Measurements from ENCODE around the gene RABGAP1L. TPM values are rescaled to one million over a fixed set of nuclear protein-coding genes. Genes with fewer than 3 reads are reported as not detected.

The RABGAP1L gene
- total and polyA plus RNA-seq, 10 of the 15 experiments (the other 5 are each of a cell fraction or from before 2014, with no cell fraction given) = 5.8 to 194 (median 113) TPM

GRCh38 chr1:174232761-174233160, 73.4 kb downstream of the RABGAP1L start:
- intact Hi-C loops (cut with micrococcal nuclease; ENCODE audit: unreplicated experiment) (no loop called here), in situ Hi-C loops (cut with MboI) (no loop called here)
- H3K9me3 ChIP-seq (replicated peaks; ENCODE audit: control insufficient read depth, insufficient read depth, low read length) = peaks cover 1% of the 10 kb centered on the region
- no peak overlapping the region for H3K4me2 ChIP-seq (ENCODE audit: control insufficient read depth, insufficient read depth)
- H3K27me3 ChIP-seq (replicated peaks in 1 of 2; ENCODE audit: control insufficient read depth in 2 of 2, insufficient read depth in 2 of 2, low read length in 1 of 2) = no peaks in the 10 kb centered on the region
- H3K9ac ChIP-seq (ENCODE audit: control insufficient read depth, insufficient read depth, low read length) = no peak overlapping the region
- H3K27ac ChIP-seq (ENCODE audit: control insufficient read depth, insufficient read depth) = no peak overlapping the region
- H4K20me1 ChIP-seq (ENCODE audit: control insufficient read depth, insufficient read depth) = no peaks in the 10 kb centered on the region
- POLR2A ChIA-PET = no interaction called here
- FAIRE-seq (no peak), ATAC-seq (no peak), DNase-seq (ENCODE audit: low read depth, low spot score) (no peak)
- CTCF ChIA-PET = no interaction called here
- no peak overlapping the region for H2AFZ ChIP-seq (ENCODE audit: control insufficient read depth, low read depth, low read length)
- peaks cover 6% of the 10 kb centered on the region; the same call in 1 of the 2 replicates for H3K79me2 ChIP-seq (ENCODE audit: control insufficient read depth, insufficient read depth, low read length)
- no peaks in the 10 kb centered on the region for H3K4me1 ChIP-seq (ENCODE audit: control insufficient read depth, insufficient read depth, low read length)
- H3K4me3 ChIP-seq = no peak overlapping the region
- no TSS peak for BruUV-seq (replicated peaks)
- RAD21 ChIA-PET (ENCODE audit: unreplicated experiment) = no interaction called here
- H3K36me3 ChIP-seq (ENCODE audit: control insufficient read depth in 2 of 2, insufficient read depth in 2 of 2, low read length in 1 of 2) = peaks cover 0 to 15% of the 10 kb centered on the region in 2 experiments; a peak in 2 of 4 replicates
- SMC1A ChIA-PET (ENCODE audit: uncharacterized antibody, unreplicated experiment) = interaction anchor here (1.4 kb wide), 1 partner anchor 11 kb away, joined by 5 read pairs; no protein-coding TSS in a partner anchor
- 97% methylated on average over 3 of the region's 3 CpGs for WGBS (ENCODE audit: insufficient coverage, insufficient replicate concordance, low lambda C conversion rate, missing lambda C conversion rate)
- no peak for TF ChIP-seq TCF3 (IDR thresholded peaks at IDR 0.05; ENCODE audit: borderline replicate concordance, insufficient read depth, low read depth, low read length)
- no peak for TF ChIP-seq HSF1 (IDR thresholded peaks at IDR 0.05; ENCODE audit: low read depth, low read length)
- no peak for TF ChIP-seq CHD2 (IDR thresholded peaks at IDR 0.05; ENCODE audit: borderline replicate concordance, low read depth, low read length)
- TF ChIP-seq KAT2A (conservative IDR thresholded peaks at IDR 0.05; ENCODE audit: control insufficient read depth, low read depth, low read length) = no peak
- no peak for TF ChIP-seq SPI1 (IDR thresholded peaks at IDR 0.05; ENCODE audit: borderline replicate concordance, insufficient read depth, low read depth, low read length)
- no peak for TF ChIP-seq BHLHE40 (IDR thresholded peaks at IDR 0.05; ENCODE audit: borderline replicate concordance in 1 of 2, low read depth in 2 of 2, low read length in 1 of 2)
- no peak for TF ChIP-seq CBFB (IDR thresholded peaks at IDR 0.05; ENCODE audit: low read depth)
- no peak for TF ChIP-seq CREM (IDR thresholded peaks at IDR 0.05; ENCODE audit: low read depth)
- TF ChIP-seq IKZF1 (conservative IDR thresholded peaks at IDR 0.05) = no peak
- TF ChIP-seq NRF1 (conservative IDR thresholded peaks at IDR 0.05; ENCODE audit: low read depth, low read length) = no peak
- no peak for TF ChIP-seq WRNIP1 (IDR thresholded peaks at IDR 0.05; ENCODE audit: borderline replicate concordance, low read depth, low read length)
- TF ChIP-seq BCLAF1 (IDR thresholded peaks at IDR 0.05) = no peak
- no peak for TF ChIP-seq SIN3A (IDR thresholded peaks at IDR 0.05; ENCODE audit: low read depth, low read length)
- no peak for TF ChIP-seq PML (IDR thresholded peaks at IDR 0.05; ENCODE audit: low read length)
- no peak for TF ChIP-seq ZBTB40 (IDR thresholded peaks at IDR 0.05; ENCODE audit: borderline replicate concordance)
- no peak for TF ChIP-seq BCL11A (IDR thresholded peaks at IDR 0.05; ENCODE audit: low read depth, low read length)
- TF ChIP-seq MYB (IDR thresholded peaks at IDR 0.05; ENCODE audit: borderline replicate concordance, low read depth, low read length) = no peak
- TF ChIP-seq MEF2A (IDR thresholded peaks at IDR 0.05; ENCODE audit: insufficient read depth, low read depth, low read length) = no peak

Data from GM12878 (cell line).